ENCODE data around the gene ARMC6. TPM values are rescaled to one million over a fixed set of nuclear protein-coding genes. Genes with fewer than 3 reads are reported as not detected.

Gene ARMC6
- total RNA-seq, 4 donors from 2014 or later: 28.3 to 32.0 (median 28.7) TPM

DNA sequence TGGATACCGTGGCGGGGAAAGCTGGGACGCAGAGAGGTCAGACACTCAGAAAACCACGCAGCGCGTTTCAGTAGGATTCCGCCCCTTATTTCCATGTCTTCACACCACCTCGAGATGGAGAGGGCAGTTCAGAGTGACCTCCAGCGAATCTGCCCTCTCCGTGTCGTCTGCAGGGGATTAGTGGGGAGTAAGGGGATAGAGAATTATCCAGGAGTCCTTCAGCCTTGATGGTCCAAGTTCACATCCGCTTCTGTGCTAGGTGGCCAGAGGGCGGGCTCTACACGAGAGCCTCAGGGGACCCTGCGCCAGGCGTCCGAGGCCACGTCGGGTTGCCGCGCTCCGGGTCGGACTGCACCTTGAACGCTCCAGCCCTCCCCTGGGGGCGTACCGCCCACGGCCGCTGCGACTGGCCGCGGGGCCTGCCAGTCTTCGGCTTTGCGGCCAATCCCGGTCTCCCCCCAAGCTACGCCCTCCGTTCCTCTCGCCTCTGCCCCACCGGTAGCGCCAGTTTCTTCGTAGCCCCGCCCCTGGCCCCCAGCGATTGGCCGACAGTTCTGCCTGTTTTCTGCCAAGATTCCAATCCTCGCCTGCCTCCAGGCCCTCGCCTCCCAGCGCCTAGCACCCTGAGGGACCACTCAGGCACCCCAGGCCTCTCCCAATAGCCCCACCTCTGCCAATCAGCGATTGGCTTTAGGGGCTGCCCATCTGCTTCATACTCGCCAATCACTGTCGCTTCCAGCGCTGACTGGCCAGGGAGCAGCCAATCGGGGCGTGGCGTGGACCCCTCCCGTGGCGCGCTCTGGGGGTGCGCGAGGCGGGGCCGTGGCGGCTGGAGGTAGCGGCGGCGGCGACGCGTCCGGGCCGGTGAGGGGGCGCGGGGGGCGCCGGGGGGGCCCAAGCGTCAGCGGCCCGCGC lies 30.0 kb downstream of the ARMC6 start, which contains the start of gene SLC25A42:
TSS of gene SLC25A42 (plus strand) at position 812 of the 915 bp plus-strand sequence. CDS start 32,131 bp downstream, outside the sequence.
- TF ChIP-seq POLR2A (IDR thresholded peaks at IDR 0.05): peak in 1 of 4 donors; percentile 55
- TF ChIP-seq, protein P1, sequence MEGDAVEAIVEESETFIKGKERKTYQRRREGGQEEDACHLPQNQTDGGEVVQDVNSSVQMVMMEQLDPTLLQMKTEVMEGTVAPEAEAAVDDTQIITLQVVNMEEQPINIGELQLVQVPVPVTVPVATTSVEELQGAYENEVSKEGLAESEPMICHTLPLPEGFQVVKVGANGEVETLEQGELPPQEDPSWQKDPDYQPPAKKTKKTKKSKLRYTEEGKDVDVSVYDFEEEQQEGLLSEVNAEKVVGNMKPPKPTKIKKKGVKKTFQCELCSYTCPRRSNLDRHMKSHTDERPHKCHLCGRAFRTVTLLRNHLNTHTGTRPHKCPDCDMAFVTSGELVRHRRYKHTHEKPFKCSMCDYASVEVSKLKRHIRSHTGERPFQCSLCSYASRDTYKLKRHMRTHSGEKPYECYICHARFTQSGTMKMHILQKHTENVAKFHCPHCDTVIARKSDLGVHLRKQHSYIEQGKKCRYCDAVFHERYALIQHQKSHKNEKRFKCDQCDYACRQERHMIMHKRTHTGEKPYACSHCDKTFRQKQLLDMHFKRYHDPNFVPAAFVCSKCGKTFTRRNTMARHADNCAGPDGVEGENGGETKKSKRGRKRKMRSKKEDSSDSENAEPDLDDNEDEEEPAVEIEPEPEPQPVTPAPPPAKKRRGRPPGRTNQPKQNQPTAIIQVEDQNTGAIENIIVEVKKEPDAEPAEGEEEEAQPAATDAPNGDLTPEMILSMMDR (IDR thresholded peaks at IDR 0.05): no peak
- H3K4me1 ChIP-seq: peaks cover 16 to 57% (median 16%) of the 10 kb centered on the region in 3 donors
- intact Hi-C loops (cut with DNase I): no loop called here
- peak; percentile 91 for DNase-seq
- no peaks in the 10 kb centered on the region for H3K27me3 ChIP-seq
- peaks cover 0 to 15% (median 0%) of the 10 kb centered on the region in 3 donors for H3K36me3 ChIP-seq
- H3K27ac ChIP-seq: peak within 1 kb of the TSS; percentile 55 to 94 (median 82)
- no peaks in the 10 kb centered on the region for H3K9me3 ChIP-seq
- H3K4me3 ChIP-seq: peak within 1 kb of the TSS; percentile 59 to 93 (median 76)
- WGBS, 2 donors: 16 to 18% methylated on average over 20 to 25 of the region's 77 CpGs

DNA sequence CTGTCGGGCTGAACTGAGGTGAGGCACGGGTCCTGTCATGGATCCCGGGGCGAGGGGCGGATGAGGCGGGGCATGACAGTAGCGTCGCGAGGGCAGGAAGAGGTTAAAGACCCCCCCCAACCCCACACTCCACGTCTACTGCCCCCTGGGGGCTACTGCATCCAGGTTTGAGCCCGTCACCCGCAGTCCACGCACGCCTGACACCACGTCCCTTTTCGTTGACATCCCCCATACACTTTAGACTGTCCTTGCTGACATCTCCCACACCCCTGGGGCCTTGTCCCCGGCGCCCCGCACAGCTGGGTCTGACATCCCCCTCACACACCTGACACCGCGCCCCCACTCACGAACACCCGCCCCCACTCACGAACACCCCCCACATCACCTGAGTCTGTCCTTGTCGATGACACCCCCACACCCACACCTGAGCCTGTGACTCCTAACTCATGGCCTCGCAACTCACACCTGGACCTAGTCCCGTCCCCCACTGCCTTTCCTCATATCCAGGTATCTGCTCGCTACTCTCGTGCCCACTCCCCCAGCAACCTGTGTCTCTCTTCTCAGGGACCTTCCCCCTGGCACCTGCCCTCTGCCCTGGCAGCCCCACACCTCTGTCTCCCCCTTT lies 30.8 kb downstream of the ARMC6 start:
- Histone ChIP-seq H3K27ac (peak overlapping the region; percentile 55 to 94 (median 82)), H3K27me3 (no peaks in the 10 kb centered on the region), H3K4me1 (peaks cover 16 to 65% (median 24%) of the 10 kb centered on the region in 3 donors), H3K4me3 (peak overlapping the region; percentile 59 to 93 (median 76)), H3K36me3 (peaks cover 0 to 7% (median 0%) of the 10 kb centered on the region in 3 donors), H3K9me3 (no peaks in the 10 kb centered on the region)
- peak; percentile 45 for DNase-seq
- 0 to 2% methylated on average over 16 to 21 of the region's 29 CpGs for WGBS, 2 donors
- TF ChIP-seq, protein P1 (IDR thresholded peaks at IDR 0.05): peak in 2 of 6 experiments; percentile 5 to 8
- no peak for TF ChIP-seq POLR2A (IDR thresholded peaks at IDR 0.05)
- intact Hi-C loops (cut with DNase I): no loop called here

DNA sequence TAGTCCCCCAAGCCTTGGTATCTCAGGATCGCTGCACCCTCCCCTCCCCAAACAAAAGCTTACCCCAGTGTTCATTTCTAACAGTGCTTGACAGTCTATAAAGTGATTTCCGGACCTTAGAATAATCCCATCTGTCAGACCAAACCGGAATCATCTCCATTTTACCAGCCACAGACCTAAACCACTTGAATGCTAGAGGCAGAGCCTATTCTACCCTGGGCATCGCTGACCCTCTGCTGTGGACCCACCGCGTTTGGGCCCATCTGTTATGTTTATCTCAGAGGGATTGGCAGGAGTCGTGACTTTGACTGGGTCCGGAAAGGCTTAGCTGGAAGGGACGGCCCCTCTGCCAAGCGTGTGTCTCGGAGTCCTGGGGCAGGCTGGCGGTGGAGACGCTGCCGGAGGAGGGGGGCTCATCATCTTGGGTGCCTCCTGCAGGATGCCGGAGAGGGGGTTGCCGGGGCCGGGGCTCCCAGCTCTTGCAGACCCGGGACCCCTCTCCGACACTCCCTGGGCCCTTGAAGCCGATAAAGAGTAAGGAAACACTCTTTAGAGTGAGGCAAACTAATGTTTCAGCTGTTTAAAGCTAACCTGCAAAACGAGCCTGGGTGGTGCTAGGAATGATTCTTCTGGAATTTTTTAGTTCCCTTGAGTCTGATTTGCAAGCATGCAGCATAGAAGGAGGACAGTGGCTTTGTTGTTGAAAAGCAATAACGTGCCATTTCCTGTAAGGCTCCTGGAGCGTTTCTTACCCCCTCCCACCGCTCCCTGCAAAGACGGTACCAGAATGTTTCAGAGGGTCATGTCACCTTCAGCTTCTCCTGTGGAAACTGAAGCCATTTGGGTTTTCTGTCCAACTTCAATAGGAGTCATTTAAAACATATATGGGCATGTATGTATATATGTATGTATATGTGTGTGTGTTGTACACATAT lies 31.7 kb downstream of the ARMC6 start:
- 1 to 5% methylated on average over 9 to 10 of the region's 25 CpGs for WGBS, 2 donors

DNA sequence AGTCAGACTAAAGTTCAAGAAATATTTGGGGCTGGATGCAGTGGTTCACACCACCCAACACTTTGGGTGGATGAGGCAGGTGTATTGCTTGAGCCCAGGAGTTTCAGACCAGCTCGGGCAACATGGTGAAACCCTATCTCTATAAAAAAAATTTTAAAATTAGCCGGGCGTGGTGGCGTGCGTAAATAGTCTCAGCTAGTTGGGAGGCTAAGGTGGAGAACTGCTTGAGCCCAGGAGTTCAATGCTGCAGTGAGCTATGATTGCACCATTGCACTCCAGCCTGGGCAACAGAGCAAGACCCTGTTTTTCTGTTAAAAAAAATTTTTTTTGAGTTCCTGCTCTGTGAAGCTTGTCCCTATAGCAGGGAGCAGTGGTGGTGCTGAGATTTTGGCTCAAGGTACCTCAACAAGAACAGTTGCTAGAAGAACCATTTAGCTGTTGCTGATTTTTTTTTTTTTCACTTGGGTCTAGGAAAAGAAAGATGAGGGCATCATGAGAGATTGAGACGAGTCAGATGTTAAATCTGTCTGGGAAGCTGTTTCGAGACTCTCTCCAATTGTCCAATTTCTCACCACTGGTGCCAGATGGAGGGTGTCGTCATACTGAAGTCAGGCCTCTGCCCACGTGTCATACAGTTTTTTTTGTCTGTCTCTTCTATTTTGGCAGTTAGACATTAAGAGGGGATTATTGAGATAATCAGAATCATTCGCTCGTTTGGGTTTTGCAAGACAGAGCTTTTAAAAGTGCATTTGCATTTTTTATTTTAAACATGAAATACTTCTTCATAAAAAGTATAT lies 34.1 kb downstream of the ARMC6 start:
- intact Hi-C loops (cut with DNase I): no loop called here
- Histone ChIP-seq H3K4me1 (peaks cover 16 to 66% (median 24%) of the 10 kb centered on the region in 3 donors), H3K36me3 (no peaks in the 10 kb centered on the region), H3K4me3 (no peak overlapping the region), H3K27me3 (no peaks in the 10 kb centered on the region), H3K9me3 (no peaks in the 10 kb centered on the region), H3K27ac (peak overlapping the region in 2 of 4 donors; percentile 14 to 44)
- WGBS, 2 donors: 67 to 70% methylated on average over 11 of the region's 11 CpGs
- no peak for DNase-seq
- TF ChIP-seq POLR2A (IDR thresholded peaks at IDR 0.05): no peak
- TF ChIP-seq, protein P1 (IDR thresholded peaks at IDR 0.05): no peak

More for the DNA sequence above, 31.7 kb downstream of the ARMC6 start:
- Histone ChIP-seq H3K4me3 (peak overlapping the region; percentile 59 to 93 (median 76)), H3K4me1 (peaks cover 16 to 70% (median 24%) of the 10 kb centered on the region in 3 donors), H3K9me3 (no peaks in the 10 kb centered on the region), H3K36me3 (no peaks in the 10 kb centered on the region), H3K27me3 (no peaks in the 10 kb centered on the region), H3K27ac (peak overlapping the region; percentile 26 to 94 (median 82))
- no peak for TF ChIP-seq POLR2A (IDR thresholded peaks at IDR 0.05)
- intact Hi-C loops (cut with DNase I): no loop called here
- no peak for DNase-seq
